Activated naive CD8-positive, alpha-beta T cell treated with anti-CD3 and anti-CD28 coated beads, Interleukin-2, amount 50 U/mL, for 24 hours (primary cell): ENCODE results near the gene GJC1.

ENCODE experiments used
- ATAC-seq: fragments of 150-1000 bp; cut with Tn5 transposase; one replicate; pipeline ENCODE4 v1.10.0; 2021
- DNase-seq: peaks from one replicate; pipeline ENCODE4 v3.0.0; 2021
- H3K27ac Mint-ChIP-seq: one replicate; pipeline ENCODE4 v1.8.0; 2021; ENCODE audit warnings: mild to moderate bottlenecking, mixed read lengths
- H3K27me3 Mint-ChIP-seq: one replicate; pipeline ENCODE4 v1.8.0; 2021; ENCODE audit warnings: mixed read lengths
- H3K36me3 Mint-ChIP-seq: one replicate; pipeline ENCODE4 v1.8.0; 2021; ENCODE audit warnings: low read depth, mixed read lengths
- H3K4me1 Mint-ChIP-seq: one replicate; pipeline ENCODE4 v1.8.0; 2021; ENCODE audit warnings: mixed read lengths
- H3K4me3 Mint-ChIP-seq: one replicate; pipeline ENCODE4 v1.8.0; 2021; ENCODE audit warnings: mild to moderate bottlenecking, moderate library complexity, mixed read lengths
- H3K9me3 Mint-ChIP-seq: one replicate; pipeline ENCODE4 v1.8.0; 2021; ENCODE audit warnings: mixed read lengths

Gene GJC1

GRCh38 chr17:44769647-44770084, 60.4 kb downstream of the GJC1 start:
- Mint-ChIP-seq H3K4me3 (no peak overlapping the region), H3K27me3 (peaks cover 17% of the 10 kb centered on the region), H3K4me1 (peaks cover 3% of the 10 kb centered on the region), H3K36me3 (no peaks in the 10 kb centered on the region), H3K9me3 (no peaks in the 10 kb centered on the region), H3K27ac (no peak overlapping the region)
- DNase-seq (no peak), ATAC-seq (no peak)

GRCh38 chr17:44769230-44769629, 60.9 kb downstream of the GJC1 start:
- H3K4me3 Mint-ChIP-seq = no peak overlapping the region
- peaks cover 3% of the 10 kb centered on the region for H3K4me1 Mint-ChIP-seq
- no peak overlapping the region for H3K27ac Mint-ChIP-seq
- no peaks in the 10 kb centered on the region for H3K9me3 Mint-ChIP-seq
- no peak for ATAC-seq
- peaks cover 17% of the 10 kb centered on the region for H3K27me3 Mint-ChIP-seq
- DNase-seq = no peak
- no peaks in the 10 kb centered on the region for H3K36me3 Mint-ChIP-seq

DNA sequence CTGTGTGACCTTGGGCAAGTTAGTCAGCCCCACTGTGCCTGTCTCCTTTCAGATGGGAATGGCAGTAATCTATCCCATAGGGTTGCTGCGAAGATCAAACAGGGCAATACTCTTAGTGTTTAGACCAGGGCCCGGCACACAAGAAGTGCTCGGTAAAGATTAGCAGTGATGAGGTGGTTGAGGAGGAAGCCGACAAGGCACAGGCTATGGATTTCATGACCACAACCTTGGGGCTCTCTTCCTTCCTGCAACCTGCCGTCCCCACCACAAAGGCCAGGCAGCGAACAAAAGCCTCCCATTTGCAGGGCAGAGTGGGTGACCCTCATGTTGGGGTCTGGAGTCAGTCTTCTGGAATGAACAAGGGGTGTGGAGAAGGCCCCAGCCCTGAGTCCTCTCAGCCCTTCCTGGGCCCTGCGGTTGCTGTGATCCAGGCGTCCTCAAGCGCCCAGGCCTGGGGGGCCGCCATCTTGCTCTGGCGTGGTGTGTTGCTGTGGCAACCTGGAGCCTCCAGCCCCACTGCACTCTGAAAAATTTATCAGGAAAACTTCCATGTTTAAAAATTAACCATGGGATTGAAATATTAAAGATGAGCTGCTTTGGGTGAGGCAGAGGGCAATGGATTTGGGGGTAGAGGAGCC, 61.5 kb downstream of the GJC1 start:
- H3K27me3 Mint-ChIP-seq = peaks cover 15% of the 10 kb centered on the region
- H3K4me3 Mint-ChIP-seq = no peak overlapping the region
- no peak for ATAC-seq
- no peak overlapping the region for H3K27ac Mint-ChIP-seq
- no peak for DNase-seq
- H3K36me3 Mint-ChIP-seq = no peaks in the 10 kb centered on the region
- H3K4me1 Mint-ChIP-seq = peaks cover 3% of the 10 kb centered on the region
- H3K9me3 Mint-ChIP-seq = no peaks in the 10 kb centered on the region

DNA sequence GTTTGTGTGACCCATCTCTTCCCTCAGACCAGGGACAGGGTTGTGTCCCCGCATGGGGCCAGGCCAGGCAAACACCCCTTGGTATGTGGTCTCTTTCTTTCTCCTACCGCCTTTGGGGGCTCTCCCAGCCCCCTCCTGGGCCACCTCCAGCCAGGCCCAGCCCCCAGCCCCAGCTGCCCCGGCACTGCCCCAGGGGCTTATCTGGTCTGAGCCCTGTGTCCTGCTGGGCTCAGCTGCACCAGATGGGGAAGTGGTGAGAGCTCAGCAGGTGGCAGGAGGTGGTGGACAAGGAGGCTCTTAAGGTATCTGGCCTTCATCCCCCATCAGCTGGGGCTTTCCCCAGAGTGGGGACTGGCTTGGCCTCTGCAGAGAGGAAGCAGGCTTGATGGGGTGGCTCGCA, 62.6 kb downstream of the GJC1 start:
- H3K4me1 Mint-ChIP-seq = peaks cover 3% of the 10 kb centered on the region
- H3K27ac Mint-ChIP-seq = no peak overlapping the region
- DNase-seq = no peak
- no peak overlapping the region for H3K4me3 Mint-ChIP-seq
- H3K27me3 Mint-ChIP-seq = peaks cover 13% of the 10 kb centered on the region
- H3K36me3 Mint-ChIP-seq = no peaks in the 10 kb centered on the region
- ATAC-seq = no peak
- no peaks in the 10 kb centered on the region for H3K9me3 Mint-ChIP-seq

DNA sequence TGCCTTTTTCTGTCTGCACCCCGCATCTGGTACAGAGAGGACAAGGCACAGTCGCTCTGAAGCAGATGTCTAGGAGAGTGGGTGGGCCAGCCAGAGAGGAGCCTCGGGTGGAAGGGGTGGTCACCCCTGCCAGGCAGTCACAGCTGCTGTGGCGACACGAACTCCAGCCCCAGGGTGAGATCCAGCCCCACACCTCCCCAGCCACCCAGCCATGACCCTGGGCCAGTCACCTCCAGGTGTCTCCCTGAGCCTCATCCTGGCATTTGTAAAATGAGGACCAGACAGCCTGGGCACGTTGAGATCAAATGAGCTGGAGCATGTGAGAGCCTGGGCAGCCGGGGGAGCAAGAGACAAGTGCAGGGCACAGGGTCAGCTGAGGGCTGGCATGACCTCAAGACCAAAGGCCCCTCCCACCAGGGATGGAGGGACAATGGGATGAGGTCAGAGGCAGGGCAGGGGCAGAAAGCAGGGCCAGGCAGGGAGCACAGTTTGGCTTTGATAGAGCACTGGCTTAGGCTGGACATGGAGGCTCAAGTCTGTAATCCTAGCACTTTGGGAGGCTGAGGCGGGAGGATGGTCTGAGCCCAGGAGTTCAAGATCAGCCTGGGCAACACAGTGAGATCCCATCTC, 63.6 kb downstream of the GJC1 start:
- DNase-seq = no peak
- no peak for ATAC-seq
- H3K4me3 Mint-ChIP-seq = no peak overlapping the region
- peaks cover 15% of the 10 kb centered on the region for H3K27me3 Mint-ChIP-seq
- H3K27ac Mint-ChIP-seq = no peak overlapping the region
- no peaks in the 10 kb centered on the region for H3K9me3 Mint-ChIP-seq
- no peaks in the 10 kb centered on the region for H3K36me3 Mint-ChIP-seq
- H3K4me1 Mint-ChIP-seq = peaks cover 3% of the 10 kb centered on the region

DNA sequence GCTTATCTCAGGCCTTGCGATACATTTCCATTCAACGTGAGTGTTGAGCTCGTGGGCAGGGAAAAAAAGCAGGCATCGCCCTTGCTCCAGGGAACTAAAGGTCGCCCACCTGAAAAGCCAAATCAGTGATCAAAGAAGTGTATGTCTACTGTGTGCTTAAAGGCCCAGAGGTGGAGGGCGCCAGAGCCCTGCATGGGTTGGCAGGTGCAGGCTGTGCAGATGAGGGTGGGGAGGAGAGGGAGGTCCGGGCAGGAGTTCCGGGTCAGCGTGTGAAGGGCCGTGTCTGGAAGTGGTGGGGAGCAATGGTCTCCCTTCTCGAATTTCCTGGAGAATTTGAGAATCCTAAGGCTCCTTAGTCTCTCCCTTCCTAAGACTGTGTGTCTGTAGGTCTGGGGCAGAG, 64.1 kb downstream of the GJC1 start:
- no peak for ATAC-seq
- peaks cover 20% of the 10 kb centered on the region for H3K27me3 Mint-ChIP-seq

DNA sequence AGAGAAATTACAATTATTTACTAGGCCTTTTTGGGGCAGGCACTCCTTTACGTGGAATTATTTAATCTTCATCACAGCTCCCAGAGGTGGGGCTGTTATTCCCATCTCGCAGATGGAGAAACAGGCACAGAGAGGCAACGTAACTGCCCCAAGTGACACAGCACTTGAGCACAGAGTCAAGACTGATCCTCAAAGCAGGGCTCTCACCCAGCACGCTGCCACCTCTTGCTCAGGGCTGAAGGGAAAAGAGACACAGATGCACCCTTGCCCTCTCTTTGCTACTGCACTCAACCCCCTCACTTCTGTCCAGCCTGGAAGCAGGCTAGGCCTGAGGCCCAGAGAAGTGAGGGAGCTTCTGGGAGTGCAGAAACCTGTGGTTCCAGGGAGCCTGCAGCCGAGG, 66.9 kb downstream of the GJC1 start:
- Mint-ChIP-seq H3K27me3 (peaks cover 28% of the 10 kb centered on the region), H3K4me1 (no peaks in the 10 kb centered on the region), H3K4me3 (no peak overlapping the region), H3K36me3 (no peaks in the 10 kb centered on the region), H3K9me3 (no peaks in the 10 kb centered on the region), H3K27ac (no peak overlapping the region)
- ATAC-seq (no peak), DNase-seq (no peak)

More for the DNA sequence above, 64.1 kb downstream of the GJC1 start:
- no peaks in the 10 kb centered on the region for H3K9me3 Mint-ChIP-seq
- no peaks in the 10 kb centered on the region for H3K36me3 Mint-ChIP-seq
- DNase-seq = no peak
- no peak overlapping the region for H3K27ac Mint-ChIP-seq
- no peak overlapping the region for H3K4me3 Mint-ChIP-seq
- peaks cover 3% of the 10 kb centered on the region for H3K4me1 Mint-ChIP-seq

- Mint-ChIP-seq H3K27me3 (peaks cover 31% of the 10 kb centered on the region), H3K4me3 (no peak overlapping the region), H3K9me3 (no peaks in the 10 kb centered on the region), H3K4me1 (no peaks in the 10 kb centered on the region), H3K36me3 (no peaks in the 10 kb centered on the region), H3K27ac (no peak overlapping the region)
- DNase-seq = no peak
- ATAC-seq = no peak
Measured at GRCh38 chr17:44761932-44762810, 67.9 kb downstream of the GJC1 start.

DNA sequence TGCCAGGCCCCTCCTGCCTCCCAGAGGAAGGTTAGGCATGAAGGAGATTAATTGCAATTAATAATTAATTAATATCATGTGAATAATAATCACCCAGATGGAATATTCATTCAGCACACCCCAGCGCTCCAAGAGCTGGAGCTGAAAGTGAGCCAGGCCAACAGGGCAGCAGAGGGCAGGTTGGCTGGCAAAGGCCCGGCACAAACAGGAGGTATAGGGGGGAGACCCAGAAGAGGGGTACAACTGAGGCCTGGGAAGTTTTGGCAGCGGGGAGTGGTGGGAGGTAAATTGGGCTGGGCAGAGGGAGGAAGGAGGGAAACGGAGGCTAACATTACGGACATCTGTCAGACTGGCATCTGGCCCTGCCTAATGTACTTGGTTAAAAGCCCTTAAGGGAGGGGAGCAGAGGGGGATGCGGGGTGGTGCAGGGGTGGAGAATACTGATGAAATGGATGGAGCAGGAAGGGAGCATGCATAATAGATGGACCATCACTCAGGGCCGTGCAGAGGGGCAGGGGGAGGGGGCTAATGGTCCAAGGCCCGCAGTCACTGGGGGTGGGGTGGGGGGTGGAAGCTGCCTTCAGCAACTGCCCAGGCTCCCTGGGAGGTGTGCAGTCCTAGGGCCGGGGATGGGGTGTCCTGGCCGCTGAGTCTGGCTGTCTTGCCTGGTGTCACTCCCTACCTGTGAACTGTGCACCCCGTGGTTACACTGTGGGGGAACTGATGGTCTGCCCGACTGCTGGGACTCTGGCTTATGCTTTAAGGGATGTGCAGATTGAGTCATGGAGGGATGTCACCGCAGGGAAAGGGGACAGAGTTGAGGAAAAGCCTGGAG, 69.4 kb downstream of the GJC1 start:
- Mint-ChIP-seq H3K27ac (no peak overlapping the region), H3K4me1 (no peaks in the 10 kb centered on the region), H3K4me3 (no peak overlapping the region), H3K27me3 (peaks cover 30% of the 10 kb centered on the region), H3K9me3 (no peaks in the 10 kb centered on the region), H3K36me3 (no peaks in the 10 kb centered on the region)
- ATAC-seq = no peak
- no peak for DNase-seq

- H3K4me1 Mint-ChIP-seq = no peaks in the 10 kb centered on the region
Measured at GRCh38 chr17:44759916-44760243, 70.2 kb downstream of the GJC1 start.

GRCh38 chr17:44759086-44759915, 70.8 kb downstream of the GJC1 start:
- no peaks in the 10 kb centered on the region for H3K9me3 Mint-ChIP-seq
- no peak overlapping the region for H3K27ac Mint-ChIP-seq
- H3K27me3 Mint-ChIP-seq = peaks cover 30% of the 10 kb centered on the region
- no peaks in the 10 kb centered on the region for H3K4me1 Mint-ChIP-seq
- no peak for DNase-seq
- no peak for ATAC-seq
- no peaks in the 10 kb centered on the region for H3K36me3 Mint-ChIP-seq
- no peak overlapping the region for H3K4me3 Mint-ChIP-seq

More at GRCh38 chr17:44759916-44760243, 70.2 kb downstream of the GJC1 start:
- H3K9me3 Mint-ChIP-seq = no peaks in the 10 kb centered on the region
- H3K27ac Mint-ChIP-seq = no peak overlapping the region
- no peak overlapping the region for H3K4me3 Mint-ChIP-seq
- DNase-seq (no peak), ATAC-seq (no peak)
- peaks cover 30% of the 10 kb centered on the region for H3K27me3 Mint-ChIP-seq
- H3K36me3 Mint-ChIP-seq = no peaks in the 10 kb centered on the region

DNA sequence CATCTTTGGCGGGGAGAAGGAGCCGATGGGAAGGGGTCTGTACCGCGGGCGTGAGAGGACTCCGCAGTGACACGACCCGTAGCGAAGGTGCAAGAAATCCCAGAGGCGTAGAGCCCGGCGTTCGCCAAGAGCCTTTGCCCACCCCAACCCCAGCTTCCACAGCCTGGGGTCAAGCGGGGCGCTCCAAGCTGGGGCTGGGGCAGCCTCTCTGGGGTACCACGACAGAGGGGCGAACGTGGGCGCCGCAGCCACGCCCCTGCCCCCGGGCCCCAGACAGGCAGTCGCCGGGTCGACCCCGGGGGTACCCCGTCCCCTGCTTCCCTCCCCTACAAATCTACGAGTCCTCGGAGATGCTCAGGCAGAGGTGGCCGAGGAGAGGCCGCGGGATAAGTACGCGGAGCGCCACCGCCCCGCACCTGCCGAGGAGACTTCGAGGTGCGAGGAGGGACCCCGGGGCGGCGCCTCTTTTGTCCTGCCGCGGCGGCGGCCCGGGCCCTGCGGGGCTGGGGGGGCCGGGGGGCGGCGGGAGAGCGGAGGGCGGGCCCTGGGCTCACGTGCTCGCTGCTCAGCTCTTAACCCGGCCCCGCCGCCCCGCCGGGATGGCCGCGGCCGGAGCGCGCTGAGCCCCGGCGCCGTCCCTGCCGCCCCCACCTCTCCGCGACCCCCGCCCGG, 71.5 kb downstream of the GJC1 start, which contains the start of gene ADAM11:
Gene ADAM11 (plus strand): TSS at position 575 of the 672 bp plus-strand sequence. CDS start 212 bp downstream, outside the sequence.
- H3K4me1 Mint-ChIP-seq = no peaks in the 10 kb centered on the region
- no peaks in the 10 kb centered on the region for H3K9me3 Mint-ChIP-seq
- DNase-seq = no peak
- ATAC-seq = no peak
- H3K27me3 Mint-ChIP-seq = peaks cover 32% of the 10 kb centered on the region
- peak within 1 kb of the TSS; percentile 26 for H3K4me3 Mint-ChIP-seq
- no peak within 1 kb of the TSS for H3K27ac Mint-ChIP-seq
- no peaks in the 10 kb centered on the region for H3K36me3 Mint-ChIP-seq

DNA sequence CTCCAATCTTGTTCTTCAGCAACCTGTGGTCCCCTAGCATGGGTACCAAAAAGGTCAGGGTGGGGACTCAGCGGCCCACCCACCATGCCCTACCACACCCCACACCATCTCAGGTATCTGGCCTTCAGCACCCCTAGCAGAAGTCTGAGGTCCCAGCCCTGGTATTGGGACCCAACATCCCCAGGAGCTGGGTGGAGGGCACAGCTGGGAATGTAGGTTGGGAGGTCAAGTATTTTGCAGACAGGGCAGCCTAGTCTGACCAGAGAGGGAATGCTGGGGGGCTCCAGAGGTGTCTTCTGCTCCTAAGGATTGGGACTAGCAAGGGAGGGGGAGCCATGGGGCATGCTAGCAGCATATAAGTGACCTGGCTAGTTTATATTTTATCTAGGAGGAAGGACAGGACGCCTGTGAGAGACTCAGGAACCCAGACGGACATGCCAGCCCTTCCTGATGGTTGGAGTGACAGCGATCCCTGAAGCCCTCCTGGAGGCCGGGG, 72.1 kb downstream of the GJC1 start:
- Mint-ChIP-seq H3K9me3 (no peaks in the 10 kb centered on the region), H3K4me3 (peak overlapping the region; percentile 26), H3K27ac (no peak overlapping the region), H3K4me1 (no peaks in the 10 kb centered on the region), H3K36me3 (no peaks in the 10 kb centered on the region), H3K27me3 (peaks cover 32% of the 10 kb centered on the region)
- no peak for DNase-seq
- no peak for ATAC-seq
